PC-9 (cell line): ENCODE measurements around the gene CLDN9. TPM values are rescaled to one million over a fixed set of nuclear protein-coding genes. Genes with fewer than 3 reads are reported as not detected.
"Not testable (repeated sequence)": the region's sequence is repeated elsewhere in the genome, so short reads cannot be mapped to it uniquely, and the experiment has no call there.

Experiments used
- BruUV-seq: library from RNA; stranded (reverse); fragments of 400-500 nt; replicated peaks from 2 replicates; lab custom pipeline; 2021; lab: Mats Ljungman, UMichigan
- CTCF ChIA-PET: fragments of 300-600 bp; sonication (Branson Sonifier 250); formaldehyde crosslinking; loops from one replicate; lab custom pipeline; 2022; ENCODE audit warnings: antibody characterized with exemption; lab: Charles Lee
- POLR2A ChIA-PET: fragments of 300-600 bp; sonication (Branson Sonifier 250); formaldehyde crosslinking; loops from one replicate; lab custom pipeline; 2022; ENCODE audit warnings: antibody characterized with exemption; ENCODE audit not compliant: unreplicated experiment; lab: Charles Lee
- DNase-seq, 2 experiments: peaks; one replicate each; pipeline versions ENCODE4 v3.0.0 to v3.0.0-alpha.2; 2015 to 2022; ENCODE audit warnings: mixed read lengths in 1 of 2
- H2AFZ ChIP-seq: fragments of 200-600 bp; sonication (generic); 2 replicates; pipeline ENCODE4 v1.8.1; 2017; ENCODE audit warnings: antibody characterized with exemption
- H3F3A ChIP-seq: fragments of 200-600 bp; sonication (generic); 2 replicates; pipeline ENCODE4 v1.8.1; 2017; ENCODE audit warnings: antibody characterized with exemption, mild to moderate bottlenecking, low read depth; ENCODE audit not compliant: insufficient read depth
- H3K27ac ChIP-seq: fragments of 200-600 bp; sonication (generic); 2 replicates; pipeline ENCODE4 v1.6.1; 2016; ENCODE audit warnings: mixed run types
- H3K27me3 ChIP-seq: fragments of 200-600 bp; sonication (generic); 2 replicates; pipeline ENCODE4 v1.6.1; 2016; ENCODE audit warnings: low read depth, mixed run types; ENCODE audit not compliant: insufficient read depth
- H3K36me3 ChIP-seq: fragments of 200-600 bp; sonication (generic); 2 replicates; pipeline ENCODE4 v1.6.1; 2016; ENCODE audit warnings: low read depth, mixed run types
- H3K4me1 ChIP-seq: fragments of 200-600 bp; sonication (generic); replicated peaks from 2 replicates; pipeline ENCODE4 v1.6.1; 2016; ENCODE audit warnings: mixed run types; ENCODE audit not compliant: insufficient read depth
- H3K4me2 ChIP-seq: fragments of 200-600 bp; sonication (generic); 2 replicates; pipeline ENCODE4 v1.6.1; 2017; ENCODE audit warnings: mixed run types
- H3K4me3 ChIP-seq: fragments of 200-600 bp; sonication (generic); 2 replicates; pipeline ENCODE4 v1.6.1; 2016; ENCODE audit warnings: mixed run types
- H3K79me2 ChIP-seq: fragments of 200-600 bp; sonication (generic); 2 replicates; pipeline ENCODE4 v1.6.1; 2017; ENCODE audit warnings: low read depth, mixed run types
- H3K9me2 ChIP-seq: fragments of 200-600 bp; sonication (generic); 2 replicates; pipeline ENCODE4 v1.8.1; 2017; ENCODE audit warnings: mild to moderate bottlenecking; ENCODE audit not compliant: insufficient read depth
- H3K9me3 ChIP-seq: fragments of 200-600 bp; sonication (generic); 2 replicates; pipeline ENCODE4 v1.8.1; 2016; ENCODE audit warnings: low read depth; ENCODE audit not compliant: insufficient read depth
- H4K20me1 ChIP-seq: fragments of 200-600 bp; sonication (generic); 2 replicates; pipeline ENCODE4 v1.8.1; 2017; ENCODE audit not compliant: insufficient read depth
- EZH2 ChIP-seq: fragments of 200-600 bp; sonication (generic); IDR thresholded peaks from 2 replicates; pipeline ENCODE4 v1.8.0; 2017; ENCODE audit warnings: antibody characterized with exemption, low read depth
- intact Hi-C: fragments of 100-400 bp; cut with micrococcal nuclease; formaldehyde crosslinking; loops from one replicate; pipeline ENCODE4 v1.10.0; 2022; ENCODE audit not compliant: unreplicated experiment
- total RNA-seq: library from RNA; stranded (reverse); gene quantifications from 2 replicates; pipeline ENCODE4 v1.2.3, GENCODE V29; 2021
- TF ChIP-seq, protein P1 (sequence below): fragments of 200-600 bp; sonication (generic); conservative IDR thresholded peaks from 2 replicates; pipeline ENCODE4 v1.6.1; 2017; ENCODE audit warnings: mixed run types, antibody characterized with exemption, mild to moderate bottlenecking, moderate library complexity

The CLDN9 gene
- total RNA-seq, 1 experiment from 2014 or later, result 16.4 TPM

DNA sequence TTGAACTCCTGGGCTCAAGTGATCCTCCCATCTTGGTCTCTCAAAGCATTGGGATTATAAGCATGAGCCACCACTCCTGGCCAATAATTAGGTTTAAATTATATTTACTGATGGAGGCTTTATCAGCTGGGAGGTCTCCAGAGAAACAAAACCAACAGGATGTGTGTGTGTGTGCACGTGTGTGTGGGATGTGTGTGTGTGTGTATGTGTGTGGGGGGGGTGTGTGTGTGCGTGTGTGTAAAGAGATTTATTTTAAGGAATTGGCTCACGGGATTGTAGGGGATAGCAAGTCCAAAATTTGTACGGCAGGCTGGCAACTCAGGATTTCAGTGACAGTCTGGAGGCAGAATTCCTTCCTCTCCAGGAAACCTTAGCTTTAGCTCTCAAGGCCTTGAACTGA is 38.3 kb downstream of the CLDN9 start:
- H4K20me1 ChIP-seq, result no peaks in the 10 kb centered on the region
- H3K4me3 ChIP-seq, result no peak overlapping the region
- no peaks in the 10 kb centered on the region for H3K4me1 ChIP-seq
- no peaks in the 10 kb centered on the region for H3K9me3 ChIP-seq
- TF ChIP-seq EZH2, result no peak
- TF ChIP-seq, protein P1, sequence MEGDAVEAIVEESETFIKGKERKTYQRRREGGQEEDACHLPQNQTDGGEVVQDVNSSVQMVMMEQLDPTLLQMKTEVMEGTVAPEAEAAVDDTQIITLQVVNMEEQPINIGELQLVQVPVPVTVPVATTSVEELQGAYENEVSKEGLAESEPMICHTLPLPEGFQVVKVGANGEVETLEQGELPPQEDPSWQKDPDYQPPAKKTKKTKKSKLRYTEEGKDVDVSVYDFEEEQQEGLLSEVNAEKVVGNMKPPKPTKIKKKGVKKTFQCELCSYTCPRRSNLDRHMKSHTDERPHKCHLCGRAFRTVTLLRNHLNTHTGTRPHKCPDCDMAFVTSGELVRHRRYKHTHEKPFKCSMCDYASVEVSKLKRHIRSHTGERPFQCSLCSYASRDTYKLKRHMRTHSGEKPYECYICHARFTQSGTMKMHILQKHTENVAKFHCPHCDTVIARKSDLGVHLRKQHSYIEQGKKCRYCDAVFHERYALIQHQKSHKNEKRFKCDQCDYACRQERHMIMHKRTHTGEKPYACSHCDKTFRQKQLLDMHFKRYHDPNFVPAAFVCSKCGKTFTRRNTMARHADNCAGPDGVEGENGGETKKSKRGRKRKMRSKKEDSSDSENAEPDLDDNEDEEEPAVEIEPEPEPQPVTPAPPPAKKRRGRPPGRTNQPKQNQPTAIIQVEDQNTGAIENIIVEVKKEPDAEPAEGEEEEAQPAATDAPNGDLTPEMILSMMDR, result no peak
- DNase-seq, result no peak
- no peak overlapping the region for H2AFZ ChIP-seq
- H3K27me3 ChIP-seq, result no peaks in the 10 kb centered on the region
- H3K4me2 ChIP-seq, result no peak overlapping the region
- POLR2A ChIA-PET, result no interaction called here
- no peaks in the 10 kb centered on the region for H3K36me3 ChIP-seq
- no peak overlapping the region for H3K27ac ChIP-seq
- H3K79me2 ChIP-seq, result no peaks in the 10 kb centered on the region
- intact Hi-C loops, result no loop called here
- CTCF ChIA-PET, result interaction anchor here (1.1 kb wide), 1 partner anchor 9 kb away, joined by 3 read pairs; no protein-coding TSS in a partner anchor
- no peaks in the 10 kb centered on the region for H3K9me2 ChIP-seq
- no TSS peak for BruUV-seq
- H3F3A ChIP-seq, result no peaks in the 10 kb centered on the region

DNA sequence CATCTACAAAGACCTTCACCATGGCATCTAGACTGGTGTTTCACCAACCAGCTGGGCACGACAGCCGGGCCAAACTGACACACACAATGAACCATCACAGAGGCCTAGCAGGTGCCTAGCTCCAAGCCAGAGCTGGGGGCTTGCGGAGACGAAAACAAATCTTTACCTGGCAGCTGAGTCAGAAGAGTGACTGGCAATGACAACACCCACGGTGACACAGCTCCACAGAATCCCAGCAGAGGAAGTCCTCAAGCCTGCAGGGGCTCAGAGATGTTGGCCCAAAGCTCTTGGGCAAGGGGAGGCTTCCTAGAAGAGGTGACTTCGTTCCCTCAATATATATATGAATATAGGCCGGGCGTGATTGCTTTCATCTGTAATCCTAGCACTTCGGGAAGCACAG is 38.8 kb downstream of the CLDN9 start:
- no peaks in the 10 kb centered on the region for H3K79me2 ChIP-seq
- H3K9me3 ChIP-seq, result no peaks in the 10 kb centered on the region
- no peak overlapping the region for H3K4me3 ChIP-seq
- intact Hi-C loops, result no loop called here
- BruUV-seq, result no TSS peak
- H3K27ac ChIP-seq, result no peak overlapping the region
- no peaks in the 10 kb centered on the region for H3K4me1 ChIP-seq
- TF ChIP-seq, protein P1, result no peak
- TF ChIP-seq EZH2, result no peak
- no peaks in the 10 kb centered on the region for H4K20me1 ChIP-seq
- H3K27me3 ChIP-seq, result no peaks in the 10 kb centered on the region
- H3F3A ChIP-seq, result peaks cover 2% of the 10 kb centered on the region; the same call in 1 of the 2 replicates
- no peak overlapping the region for H2AFZ ChIP-seq
- ChIA-PET POLR2A (no interaction called here), CTCF (interaction anchor here (0.5 to 1.1 kb wide), 2 partner anchors 8 to 20 kb away, joined by 3 read pairs; no protein-coding TSS in a partner anchor)
- no peaks in the 10 kb centered on the region for H3K9me2 ChIP-seq
- no peak for DNase-seq
- no peaks in the 10 kb centered on the region for H3K36me3 ChIP-seq
- H3K4me2 ChIP-seq, result no peak overlapping the region

DNA sequence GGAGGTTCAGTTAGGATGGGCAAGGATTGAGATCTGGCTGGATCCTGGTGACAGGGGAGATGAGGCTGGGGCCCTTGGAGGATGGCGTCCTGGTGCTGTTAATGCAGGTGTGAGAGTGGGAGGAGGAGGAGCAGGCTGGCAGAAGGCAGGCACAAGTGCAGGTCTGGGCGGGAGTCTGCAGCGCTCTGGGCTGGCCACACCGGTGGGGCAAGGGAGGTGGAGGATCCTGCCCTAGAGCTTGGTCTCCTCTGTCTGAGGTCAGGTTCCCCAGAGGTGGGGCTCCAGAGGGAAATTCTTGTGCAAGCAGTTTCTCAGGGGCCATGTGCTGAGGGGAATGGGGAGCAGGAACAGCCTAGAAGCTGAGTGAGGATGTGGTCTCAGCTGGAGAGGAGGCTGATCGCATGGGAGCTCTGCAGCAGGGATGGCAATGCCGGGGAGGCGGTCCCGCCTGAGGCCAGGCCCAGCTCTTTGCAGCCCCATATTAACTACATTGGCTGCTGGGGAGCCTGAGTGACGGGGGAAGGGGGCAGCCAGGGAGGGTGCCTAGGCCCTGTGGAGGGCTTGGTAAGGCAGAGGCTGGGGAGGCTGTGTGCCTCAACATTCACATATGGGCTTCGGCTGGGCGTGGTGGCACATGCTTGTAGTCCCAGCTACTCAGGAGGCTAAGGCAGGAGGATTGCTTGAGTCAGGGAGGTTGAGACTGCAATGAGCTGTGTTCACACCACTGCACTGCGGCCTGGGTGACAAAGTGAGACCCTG is 40.0 kb downstream of the CLDN9 start:
- BruUV-seq, result not testable (repeated sequence)

DNA sequence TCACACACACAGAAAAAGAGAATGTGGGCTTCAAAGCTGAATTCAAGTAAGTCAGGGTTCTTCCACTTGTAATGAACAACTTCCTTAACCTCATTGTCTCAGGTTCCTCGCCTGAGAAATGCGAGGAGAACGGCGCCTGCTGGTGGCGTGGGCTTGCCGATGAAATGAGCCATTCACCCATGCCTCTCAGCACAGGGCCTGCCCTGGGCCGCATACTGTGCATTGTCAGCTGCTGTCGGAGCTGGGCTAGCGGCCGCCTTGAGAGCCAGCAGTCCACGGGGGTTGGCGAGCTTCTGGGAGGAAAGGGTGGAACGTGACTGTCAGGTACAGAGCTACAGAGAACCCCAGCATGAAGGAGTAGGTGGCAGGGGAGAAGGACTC is 40.6 kb downstream of the CLDN9 start:
- H3K9me2 ChIP-seq, H3K9me3 ChIP-seq, H3K27me3 ChIP-seq, H3F3A ChIP-seq, H4K20me1 ChIP-seq, H3K27ac ChIP-seq, H2AFZ ChIP-seq, DNase-seq, CTCF ChIA-PET, H3K4me1 ChIP-seq, intact Hi-C loops, H3K4me2 ChIP-seq, BruUV-seq, H3K36me3 ChIP-seq, POLR2A ChIA-PET, H3K4me3 ChIP-seq, H3K79me2 ChIP-seq: not testable (repeated sequence)

More for the DNA sequence above, 40.0 kb downstream of the CLDN9 start:
- H3K36me3 ChIP-seq, H3K27ac ChIP-seq, DNase-seq, CTCF ChIA-PET, H3F3A ChIP-seq, H3K9me2 ChIP-seq, H3K79me2 ChIP-seq, POLR2A ChIA-PET, intact Hi-C loops, H3K4me1 ChIP-seq, H3K27me3 ChIP-seq, H3K4me3 ChIP-seq, H4K20me1 ChIP-seq, H3K9me3 ChIP-seq, H3K4me2 ChIP-seq, H2AFZ ChIP-seq: not testable (repeated sequence)
